Fibroblast of gingiva (primary cell): ENCODE results near the gene SPATA33.
"Not testable (repeated sequence)": the region's sequence is repeated elsewhere in the genome, so short reads cannot be mapped to it uniquely, and the experiment has no call there.

Experiments used
- DNase-seq: peaks from one replicate; pipeline ENCODE4 v3.0.0-alpha.2; 2011; ENCODE audit warnings: low read depth

Gene SPATA33

DNA sequence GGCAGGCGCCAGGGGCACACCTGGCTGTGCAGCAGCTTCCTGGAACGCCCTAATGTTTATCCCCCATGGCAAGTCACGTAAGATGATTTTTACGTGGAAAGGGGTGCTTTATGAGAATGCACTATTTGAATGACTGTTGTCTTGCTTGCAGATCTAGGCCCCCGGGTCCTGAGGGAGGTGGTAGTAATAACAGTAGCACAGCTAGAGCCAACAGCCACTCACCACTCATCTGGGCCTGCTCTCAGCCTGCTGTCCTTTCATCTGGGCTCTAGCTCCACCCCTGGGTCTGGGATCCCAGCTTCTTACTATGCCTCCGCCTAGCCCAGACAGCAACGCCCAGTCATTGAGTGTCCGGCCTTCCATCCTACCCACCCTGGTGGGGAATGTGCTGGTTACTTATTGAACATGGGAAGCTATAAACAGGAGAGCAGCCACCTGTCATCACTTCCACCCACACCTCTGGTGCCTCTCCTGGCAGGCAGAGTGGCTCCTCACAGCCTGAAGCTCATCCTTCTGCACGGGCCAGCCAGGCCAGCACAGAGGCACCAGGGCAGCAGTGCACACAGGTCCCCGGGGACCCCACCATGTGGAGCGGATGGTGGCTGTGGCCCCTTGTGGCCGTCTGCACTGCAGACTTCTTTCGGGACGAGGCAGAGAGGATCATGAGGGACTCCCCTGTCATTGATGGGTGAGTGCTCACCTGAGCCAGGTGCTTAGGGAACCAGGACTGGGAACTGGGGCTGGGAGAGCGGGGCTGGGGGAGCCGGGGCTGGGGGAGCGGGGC is 27.6 kb upstream of the SPATA33 start:
- no peak for DNase-seq

DNA sequence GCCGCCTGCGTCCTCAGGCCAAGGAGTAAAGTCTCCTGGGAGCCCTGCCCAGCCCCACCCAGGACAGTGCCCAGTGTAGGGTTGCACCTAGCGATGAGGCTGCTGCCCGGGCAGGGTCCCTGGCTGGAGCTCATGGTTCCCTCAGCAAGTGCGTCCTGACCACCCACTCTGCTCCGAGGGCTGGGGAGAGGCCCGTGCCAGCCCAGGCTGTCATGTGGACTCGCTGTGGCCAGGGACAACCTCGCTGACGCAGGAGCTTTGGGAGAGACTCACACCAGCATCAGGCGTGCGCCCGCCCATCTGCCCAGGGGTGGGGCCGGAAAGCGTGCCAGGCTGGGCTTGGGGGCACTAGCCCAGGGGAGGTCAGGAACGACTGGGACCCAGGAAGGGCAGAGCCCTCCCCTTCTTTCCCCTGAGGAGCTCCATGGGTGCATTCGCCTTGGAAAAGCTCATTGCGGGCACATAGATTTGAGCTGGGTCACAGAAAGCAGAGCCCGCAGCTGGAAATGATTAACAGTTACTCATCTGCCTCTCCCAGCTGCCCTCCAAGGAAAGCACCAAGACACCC is 24.5 kb upstream of the SPATA33 start:
- peak; percentile 89 for DNase-seq

DNA sequence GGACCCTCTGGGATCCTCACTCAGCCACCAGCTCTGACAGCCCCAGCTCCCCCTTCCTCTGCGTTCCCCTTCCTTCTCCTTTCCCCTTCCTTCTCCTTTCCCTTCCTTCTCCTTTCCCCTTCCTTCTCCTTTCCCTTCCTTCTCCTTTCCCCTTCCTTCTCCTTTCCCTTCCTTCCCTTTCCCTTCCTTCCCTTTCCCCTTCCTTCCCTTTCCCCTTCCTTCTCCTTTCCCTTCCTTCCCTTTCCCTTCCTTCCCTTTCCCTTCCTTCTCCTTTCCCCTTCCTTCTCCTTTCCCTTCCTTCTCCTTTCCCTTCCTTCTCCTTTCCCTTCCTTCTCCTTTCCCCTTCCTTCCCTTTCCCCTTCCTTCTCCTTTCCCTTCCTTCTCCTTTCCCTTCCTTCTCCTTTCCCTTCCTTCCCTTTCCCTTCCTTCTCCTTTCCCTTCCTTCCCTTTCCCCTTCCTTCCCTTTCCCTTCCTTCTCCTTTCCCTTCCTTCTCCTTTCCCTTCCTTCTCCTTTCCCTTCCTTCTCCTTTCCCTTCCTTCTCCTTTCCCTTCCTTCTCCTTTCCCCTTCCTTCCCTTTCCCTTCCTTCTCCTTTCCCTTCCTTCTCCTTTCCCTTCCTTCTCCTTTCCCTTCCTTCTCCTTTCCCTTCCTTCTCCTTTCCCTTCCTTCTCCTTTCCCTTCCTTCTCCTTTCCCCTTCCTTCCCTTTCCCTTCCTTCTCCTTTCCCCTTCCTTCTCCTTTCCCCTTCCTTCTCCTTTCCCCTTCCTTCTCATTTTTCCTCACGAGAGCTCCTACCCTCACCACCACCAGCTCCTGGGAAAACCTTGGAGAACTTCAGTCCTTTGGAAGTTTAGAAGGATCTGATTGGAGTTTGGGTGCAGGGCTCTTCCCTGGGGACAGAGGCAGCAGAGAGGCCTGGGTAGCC is 22.9 kb upstream of the SPATA33 start:
- DNase-seq, result not testable (repeated sequence)

DNA sequence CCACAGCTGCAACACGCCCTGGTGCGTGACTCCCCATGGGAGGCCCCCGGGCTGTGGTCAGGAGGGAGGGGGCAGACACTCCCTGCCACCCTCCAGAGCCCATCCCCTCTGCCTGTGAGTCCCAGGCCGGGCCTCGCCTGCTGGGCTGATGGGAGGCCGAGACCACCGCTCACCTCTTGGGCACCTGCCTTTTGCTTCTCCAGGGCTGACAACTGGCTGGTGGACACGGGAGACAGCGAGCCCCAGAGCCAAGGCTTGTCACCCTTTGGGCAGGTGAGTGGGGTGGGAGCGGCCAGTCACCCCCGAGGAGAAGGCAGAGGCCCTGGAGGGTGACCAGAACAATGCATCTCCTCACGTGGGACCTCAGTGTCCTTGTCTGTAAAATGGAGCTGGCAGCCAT is 21.0 kb upstream of the SPATA33 start:
- DNase-seq, result no peak

DNA sequence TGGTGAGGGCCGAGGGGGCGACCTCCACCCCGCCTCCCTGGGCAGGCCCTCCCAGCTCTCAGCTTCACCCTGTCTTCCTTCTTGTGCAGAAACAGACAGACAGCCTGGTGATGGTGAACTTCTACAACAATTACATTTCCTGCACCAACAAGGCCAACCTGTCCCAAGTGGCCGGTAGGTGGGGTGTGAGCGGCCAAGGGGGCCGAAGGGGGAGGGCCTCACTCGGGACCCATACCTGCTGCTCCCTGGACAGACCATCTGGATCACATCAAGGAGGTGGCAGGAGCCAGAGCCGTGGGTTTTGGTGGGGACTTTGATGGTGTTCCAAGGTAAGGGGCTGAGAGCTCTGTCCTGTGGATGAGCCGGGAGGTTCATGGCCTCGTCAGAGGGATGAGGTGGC is 20.3 kb upstream of the SPATA33 start:
- no peak for DNase-seq

DNA sequence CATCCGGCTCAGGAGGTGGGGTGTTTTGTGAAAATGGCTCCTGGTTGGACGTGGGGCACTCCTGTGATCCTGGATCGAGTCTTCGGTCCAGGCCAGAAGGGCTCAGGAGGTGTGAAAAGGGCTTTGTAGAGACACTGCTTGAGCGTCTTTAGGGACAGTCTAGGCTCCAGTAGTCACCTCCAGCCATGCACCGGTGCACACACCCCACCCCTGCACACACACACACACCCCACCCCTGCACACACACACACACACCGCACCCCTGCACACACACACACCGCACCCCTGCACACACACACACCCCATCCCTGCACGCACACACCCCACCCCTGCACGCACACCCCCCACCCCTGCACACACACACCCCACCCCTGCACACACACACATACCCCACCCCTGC is 19.2 kb upstream of the SPATA33 start:
- DNase-seq, result no peak

DNA sequence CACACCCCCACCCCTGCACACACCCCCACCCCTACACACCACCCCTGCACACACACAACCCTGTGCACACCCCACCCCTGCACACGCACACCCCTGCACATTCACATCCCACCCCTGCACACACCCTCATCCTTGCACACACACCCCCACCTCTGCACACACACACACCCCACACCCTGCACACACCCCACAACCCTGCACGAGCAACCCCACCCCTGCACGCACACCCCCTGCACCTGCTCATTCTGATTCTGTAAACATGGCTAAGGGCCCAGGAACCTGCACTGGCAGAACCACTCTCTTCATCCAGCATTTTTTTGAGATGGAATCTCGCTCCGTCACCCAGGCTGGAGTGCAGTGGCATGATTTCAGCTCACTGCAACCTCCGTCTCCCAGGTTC is 18.3 kb upstream of the SPATA33 start:
- no peak for DNase-seq

DNA sequence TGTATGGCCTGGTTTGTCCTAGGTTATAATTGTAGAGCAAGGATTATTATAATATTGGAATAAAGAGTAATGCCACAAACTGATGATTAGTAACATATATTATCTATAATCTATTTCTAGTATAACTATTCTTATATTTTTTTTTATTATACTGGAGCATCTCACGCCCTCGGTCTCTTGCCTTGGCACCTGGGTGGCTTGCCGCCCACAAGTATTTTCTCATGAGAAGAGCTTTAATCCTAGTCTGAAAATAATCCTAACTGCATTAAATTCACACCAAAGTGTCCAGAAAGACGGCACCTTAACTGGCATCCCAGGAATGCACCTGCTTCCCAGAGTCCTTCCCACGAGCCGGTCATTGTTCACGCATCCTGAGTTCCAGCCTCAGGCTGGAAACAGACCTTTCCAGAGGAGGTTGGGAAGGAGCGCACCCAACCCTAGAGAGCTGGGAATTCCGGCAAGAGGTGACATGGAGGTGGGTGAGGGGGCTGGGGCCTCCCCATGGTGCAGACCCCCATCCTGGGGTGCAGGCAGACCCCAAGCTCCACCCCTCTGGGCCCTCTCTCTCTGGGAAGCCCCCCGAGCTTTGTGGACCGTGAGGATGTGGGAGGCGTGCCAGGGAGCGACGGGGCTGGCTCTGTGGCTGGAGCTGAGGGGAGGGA is 16.0 kb upstream of the SPATA33 start:
- no peak for DNase-seq

DNA sequence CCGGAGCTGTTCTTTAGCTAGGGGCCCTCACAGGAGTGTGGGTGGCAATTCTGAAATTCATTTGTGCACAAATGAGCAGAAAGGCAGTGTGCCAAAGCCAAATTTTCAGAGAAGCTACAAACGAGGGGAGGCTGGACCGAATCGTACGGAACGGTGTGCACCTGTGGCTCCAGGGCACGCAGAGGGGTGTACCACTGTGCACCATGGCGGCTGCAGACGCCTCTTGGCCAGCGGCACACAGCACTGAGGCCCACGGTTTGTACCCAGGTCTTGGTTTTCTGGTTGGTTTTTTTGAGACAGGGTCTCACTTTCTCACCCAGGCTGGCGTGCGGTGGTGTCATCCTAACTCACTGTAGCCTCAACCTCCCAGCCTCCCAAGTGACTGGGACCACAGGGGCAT is 15.1 kb upstream of the SPATA33 start:
- no peak for DNase-seq

DNA sequence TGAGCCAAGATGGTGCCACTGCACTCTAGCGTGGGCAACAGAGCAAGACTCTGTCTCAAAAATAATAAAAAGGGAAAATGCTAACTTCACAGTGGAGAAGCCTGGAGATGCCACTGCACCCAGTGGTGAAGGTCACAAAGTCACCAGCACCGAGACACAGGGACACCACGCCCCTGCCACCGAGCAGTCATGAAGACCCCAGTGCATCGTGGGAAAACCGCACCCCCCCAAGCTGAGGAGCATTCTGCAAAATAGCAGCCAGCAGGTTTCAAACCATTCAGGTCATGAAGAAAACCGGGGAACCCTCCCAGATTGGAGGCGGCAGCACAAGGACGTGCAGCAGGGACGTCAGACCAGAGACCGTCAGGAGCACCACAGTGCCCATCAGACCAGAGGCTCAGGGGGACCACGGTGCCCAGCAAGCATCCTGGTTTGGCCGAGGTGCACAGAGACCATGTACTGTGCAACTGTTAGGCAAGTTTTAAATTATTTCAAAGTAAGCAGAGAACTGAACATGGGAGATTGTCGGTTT is 13.8 kb upstream of the SPATA33 start:
- DNase-seq, result no peak

DNA sequence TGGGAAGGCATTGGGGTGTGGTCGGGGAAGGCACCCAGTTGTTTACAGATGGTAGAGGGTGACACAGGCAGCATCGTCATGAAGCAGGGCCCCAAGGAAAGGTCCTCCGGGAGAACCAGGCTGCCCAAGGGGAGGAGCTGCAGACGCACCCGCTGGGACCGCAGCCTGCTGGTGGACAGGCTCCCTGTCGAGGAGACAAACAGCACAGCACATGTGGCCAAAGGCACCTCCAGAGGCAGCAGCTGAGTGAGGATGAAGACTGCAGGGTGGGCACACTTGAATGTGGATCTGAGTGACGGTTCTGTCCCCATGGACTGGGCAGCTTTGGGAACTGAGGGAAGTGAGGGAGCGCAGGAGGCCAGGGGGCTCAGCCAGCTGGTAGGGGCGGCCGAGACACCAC is 12.5 kb upstream of the SPATA33 start:
- no peak for DNase-seq

DNA sequence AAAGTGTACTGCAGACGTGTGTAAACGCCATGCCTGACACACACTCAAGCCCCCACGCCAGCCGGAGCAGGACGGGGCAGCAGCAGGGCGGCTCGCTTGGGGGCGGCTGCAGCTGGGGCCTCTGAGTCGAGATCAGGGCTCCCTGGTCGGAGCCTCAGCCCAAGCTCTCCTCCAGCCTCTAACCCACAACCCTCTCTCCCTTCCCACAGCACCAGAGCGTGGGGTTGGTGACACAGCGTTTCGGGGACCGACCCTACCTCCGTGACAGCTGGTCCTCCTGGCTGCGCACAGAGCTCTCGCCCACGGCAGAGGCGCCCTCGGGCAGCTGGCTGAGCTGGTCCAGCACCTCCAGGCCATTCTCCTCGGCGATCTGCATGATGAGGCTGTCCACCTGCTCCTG is 11.4 kb upstream of the SPATA33 start:
- DNase-seq, result no peak

DNA sequence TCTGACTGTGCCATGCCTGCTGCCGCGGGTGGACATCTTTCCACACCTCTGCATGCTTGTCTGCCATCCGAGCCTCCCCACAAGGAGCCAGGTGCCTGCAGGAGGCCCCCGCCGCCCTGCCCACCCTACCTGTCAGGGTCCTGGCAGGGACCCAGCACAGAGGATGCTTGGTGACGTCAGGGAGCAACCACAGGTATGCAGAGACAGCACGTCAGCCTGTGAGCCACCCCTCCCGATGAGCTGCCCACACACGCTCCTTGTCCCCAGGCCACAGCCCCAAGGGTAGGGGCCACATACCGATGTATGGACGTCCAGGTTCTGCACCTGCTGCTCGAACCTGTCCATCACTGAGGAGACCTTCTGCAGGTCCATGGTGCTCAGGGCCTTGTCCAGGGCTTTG is 10.7 kb upstream of the SPATA33 start:
- no peak for DNase-seq

DNA sequence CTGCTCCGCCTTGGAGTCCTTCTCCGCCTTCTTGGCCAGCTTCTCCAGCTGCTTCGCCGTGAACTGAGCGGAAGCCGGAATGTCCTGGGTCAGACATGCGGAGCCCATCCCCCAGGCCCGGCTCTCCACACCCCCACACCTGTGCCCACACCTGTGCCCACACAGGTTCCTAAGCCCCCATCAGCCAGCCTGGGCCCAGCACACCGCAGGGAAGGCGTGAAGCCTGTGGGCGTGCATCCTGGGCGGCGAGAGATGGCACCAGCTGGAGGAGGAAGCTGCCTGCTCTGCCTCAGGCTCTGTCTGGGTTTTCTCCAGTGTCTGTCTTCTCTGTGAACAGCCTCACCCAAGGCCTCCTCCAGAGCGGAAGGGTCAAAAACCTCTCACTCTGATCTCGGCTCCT is 6.1 kb upstream of the SPATA33 start:
- no peak for DNase-seq

DNA sequence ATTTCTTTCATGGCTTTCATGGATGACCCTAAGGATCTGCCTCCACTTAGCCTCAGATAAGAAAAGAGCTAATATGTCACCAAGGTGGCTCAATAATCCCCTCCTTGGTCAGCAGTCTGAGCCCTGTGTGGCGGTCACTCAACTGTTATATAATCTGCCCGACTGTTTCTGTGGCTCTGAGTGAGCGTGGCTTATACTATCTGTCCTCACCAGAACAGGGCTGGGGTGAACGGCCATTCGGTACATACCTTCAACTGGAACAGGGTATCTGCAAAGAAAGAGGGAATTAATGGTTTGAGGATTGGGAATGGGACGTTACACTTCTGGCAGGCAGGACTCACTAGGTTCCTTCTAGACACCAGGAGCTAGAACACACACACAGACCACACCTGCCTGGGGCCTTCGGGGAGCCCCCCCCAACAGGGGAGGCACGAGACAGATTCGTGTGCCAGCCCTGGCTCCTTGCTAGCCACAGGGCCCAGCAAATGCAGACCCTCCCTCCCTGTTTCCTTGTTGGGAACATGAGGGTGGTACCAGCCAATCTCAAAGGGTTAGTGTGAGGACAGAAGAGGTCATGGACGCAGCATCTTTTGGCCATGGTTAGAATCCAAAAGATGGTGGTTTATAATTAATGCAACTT is 3.9 kb upstream of the SPATA33 start:
- DNase-seq, result no peak

DNA sequence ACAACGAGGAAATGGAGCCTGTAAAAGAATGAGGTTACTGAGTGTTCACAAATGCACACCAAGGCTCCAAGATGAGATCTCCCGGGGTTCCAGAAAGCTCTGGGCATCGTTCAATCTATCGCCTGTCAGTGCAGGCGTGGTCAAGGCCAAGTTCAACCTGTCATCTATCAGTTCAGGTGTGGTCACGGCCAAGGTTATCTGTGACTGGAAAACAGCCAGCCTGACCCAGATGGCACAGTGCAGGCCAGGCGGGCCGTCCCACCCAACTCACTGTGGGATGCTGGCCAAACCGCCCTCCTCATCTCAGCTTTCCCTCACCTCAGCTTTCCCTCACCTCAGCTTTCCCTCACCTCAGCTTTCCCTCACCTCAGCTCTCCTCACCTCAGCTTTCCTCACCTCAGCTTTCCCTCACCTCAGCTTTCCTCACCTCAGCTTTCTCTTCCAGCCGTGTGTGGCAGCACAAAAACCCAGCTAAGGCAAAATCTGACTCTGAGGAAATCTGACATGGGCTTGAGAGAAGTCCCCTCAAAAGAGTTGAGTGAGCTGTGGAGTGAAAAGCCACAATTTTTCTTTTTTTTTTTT is 2.5 kb upstream of the SPATA33 start:
- DNase-seq, result no peak

DNA sequence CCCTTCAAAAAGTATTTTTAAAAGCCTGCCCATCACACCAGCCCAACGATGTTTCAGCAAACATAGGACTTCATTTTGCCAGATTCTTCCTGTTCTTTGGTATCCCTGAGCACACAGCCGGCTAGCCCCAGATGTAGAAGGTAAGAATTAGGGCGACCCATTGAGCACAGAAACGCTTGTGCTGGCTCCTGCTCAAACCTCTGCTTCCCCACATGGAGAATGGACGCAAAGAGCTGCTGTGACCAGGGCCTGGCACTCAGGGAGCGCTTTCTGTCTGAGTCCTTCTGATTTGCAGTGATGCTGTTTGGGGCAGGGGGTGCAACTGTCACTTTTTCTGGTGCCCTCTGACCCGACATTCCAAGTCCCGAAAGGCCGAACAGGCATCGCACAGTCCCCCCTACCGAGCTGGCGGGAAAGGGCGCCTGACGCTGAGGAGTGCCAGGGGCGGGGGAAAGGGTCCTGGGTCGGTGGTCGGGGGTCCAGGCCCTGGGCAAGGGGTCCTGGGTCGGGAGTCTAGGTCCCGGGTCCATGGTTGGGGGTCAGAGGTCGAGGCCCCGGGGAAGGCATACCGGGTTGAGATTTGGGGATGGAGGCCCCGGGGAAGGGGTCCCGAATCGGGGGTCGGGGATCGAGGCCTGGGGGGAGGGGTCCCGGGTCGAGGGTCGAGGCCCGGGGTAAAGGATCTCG is 1.1 kb upstream of the SPATA33 start:
- DNase-seq, result no peak

DNA sequence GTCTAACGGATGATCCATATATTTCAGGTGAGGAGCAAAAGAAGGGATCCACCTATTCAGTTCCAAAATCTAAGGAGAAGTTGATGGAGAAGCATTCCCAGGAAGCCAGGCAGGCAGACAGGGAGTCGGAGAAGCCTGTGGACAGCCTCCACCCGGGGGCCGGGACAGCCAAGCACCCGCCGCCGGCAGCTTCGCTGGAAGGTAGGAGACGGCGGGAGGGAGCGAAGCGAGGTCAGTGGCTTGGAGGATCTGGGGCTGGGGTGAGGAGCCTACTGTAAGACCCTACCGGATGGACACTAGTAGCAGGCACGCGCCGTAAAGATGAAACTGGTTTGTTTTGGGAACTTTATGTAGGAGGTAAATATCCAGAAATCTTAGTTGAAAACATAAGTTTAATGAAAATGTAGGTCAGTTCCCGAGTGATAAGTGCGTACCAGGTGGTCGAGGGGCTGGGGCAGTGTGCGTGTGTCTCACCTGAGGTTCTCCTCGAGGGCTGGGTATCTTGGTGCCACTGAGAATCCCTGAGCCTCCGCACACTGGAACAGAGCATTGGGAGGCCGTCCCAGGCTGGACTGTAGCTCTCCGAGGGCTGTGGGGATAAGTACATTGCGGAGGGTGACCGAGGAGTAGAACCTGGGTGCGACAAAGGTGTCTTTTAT is 714 bp downstream of the SPATA33 start:
- no peak for DNase-seq

DNA sequence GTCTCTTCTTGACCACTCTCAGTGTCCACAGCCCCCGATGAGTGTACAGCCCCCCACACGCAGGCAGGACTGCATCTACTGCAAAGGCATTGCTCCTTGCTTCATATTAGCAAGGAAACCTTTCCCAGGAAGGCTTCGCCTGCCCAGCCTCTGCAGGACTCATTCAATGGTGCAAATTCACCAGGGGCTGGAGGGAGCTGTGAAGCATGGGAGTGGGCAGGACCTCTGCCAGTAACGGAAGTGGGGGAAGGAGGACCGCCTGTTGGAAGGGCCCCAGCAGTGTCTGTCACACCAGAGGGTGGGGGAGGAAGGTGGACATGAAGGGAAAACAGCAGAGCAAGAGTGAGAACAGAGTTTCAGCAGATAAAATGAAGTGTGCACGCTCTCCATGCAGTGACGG is 2.5 kb downstream of the SPATA33 start:
- no peak for DNase-seq

DNA sequence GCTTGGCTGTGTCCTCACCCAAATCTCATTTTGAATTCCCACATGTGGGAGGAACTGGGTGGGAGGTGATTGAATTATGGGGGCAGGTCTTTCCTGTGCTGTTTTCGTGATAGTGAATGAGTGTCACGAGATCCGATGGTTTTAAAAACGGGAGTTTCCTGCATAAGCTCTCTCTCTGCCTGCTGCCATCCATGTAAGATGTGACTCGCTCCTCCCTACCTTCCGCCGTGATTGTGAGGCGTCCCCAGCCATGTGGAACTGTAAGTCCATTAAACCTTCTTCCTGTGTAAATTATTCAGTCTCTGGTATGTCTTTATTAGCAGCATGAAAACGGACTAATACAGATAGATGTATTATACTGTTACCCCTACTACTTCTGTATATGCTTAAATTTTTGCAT is 3.6 kb downstream of the SPATA33 start:
- DNase-seq, result no peak
